ENCODE results near the gene MPL.
A peak's percentile ranks its signal among the peaks of the same experiment; 100 is the strongest.
"Not testable (repeated sequence)": the region's sequence is repeated elsewhere in the genome, so short reads cannot be mapped to it uniquely, and the experiment has no call there.

The MPL gene

DNA sequence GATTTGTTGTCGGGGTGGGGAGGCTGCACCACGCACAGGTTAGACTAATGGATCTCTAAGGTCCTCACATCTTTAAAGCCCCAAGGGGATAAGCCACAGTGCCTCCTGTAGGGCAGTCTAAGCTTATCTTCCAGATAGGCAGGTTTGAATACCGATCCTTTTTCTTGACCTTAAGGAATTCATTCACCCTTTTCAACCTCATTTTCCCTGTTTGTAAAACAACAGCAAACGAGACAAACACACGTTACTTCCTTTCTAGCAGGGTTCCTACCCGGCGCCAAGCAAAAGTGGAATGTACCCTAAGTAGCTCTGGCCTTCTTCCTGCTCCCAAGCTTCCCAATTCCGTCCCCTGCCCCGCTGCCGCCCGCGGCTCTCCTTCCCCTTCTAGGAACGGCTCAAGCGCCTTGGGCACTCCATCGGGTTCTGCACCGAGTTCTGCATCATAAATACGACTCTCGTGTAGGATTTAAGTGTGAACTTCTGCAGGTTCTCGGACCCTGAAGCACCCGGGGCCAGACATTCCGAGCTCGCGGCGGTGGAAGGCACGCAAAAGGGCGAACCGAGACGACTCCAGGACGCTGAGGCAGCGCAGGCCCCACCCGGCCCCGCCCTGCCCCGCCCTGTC is 20.6 kb downstream of the MPL start:
- DNase-seq = no peak

- peak; percentile 99 for DNase-seq
These were observed 21.4 kb downstream of the MPL start, which contains the start of gene CDC20 for GRCh38 chr1:43358746-43359693. TSS of gene CDC20 (plus strand) at chr1:43358981. CDS start at chr1:43359216, 235 bp downstream.

- no peak for DNase-seq
These were observed 22.1 kb downstream of the MPL start for GRCh38 chr1:43359696-43360095.

DNA sequence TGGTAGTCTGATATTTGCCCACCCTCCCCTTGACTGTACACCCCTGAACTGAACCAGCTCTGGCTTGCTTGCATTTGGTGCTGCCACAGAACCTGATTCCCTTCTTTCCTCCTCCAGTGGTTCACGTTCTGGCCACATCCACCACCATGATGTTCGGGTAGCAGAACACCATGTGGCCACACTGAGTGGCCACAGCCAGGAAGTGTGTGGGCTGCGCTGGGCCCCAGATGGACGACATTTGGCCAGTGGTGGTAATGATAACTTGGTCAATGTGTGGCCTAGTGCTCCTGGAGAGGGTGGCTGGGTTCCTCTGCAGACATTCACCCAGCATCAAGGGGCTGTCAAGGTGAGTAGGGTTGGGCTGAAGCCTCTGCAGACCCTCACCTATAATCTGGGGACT is 23.0 kb downstream of the MPL start:
- DNase-seq = no peak

DNA sequence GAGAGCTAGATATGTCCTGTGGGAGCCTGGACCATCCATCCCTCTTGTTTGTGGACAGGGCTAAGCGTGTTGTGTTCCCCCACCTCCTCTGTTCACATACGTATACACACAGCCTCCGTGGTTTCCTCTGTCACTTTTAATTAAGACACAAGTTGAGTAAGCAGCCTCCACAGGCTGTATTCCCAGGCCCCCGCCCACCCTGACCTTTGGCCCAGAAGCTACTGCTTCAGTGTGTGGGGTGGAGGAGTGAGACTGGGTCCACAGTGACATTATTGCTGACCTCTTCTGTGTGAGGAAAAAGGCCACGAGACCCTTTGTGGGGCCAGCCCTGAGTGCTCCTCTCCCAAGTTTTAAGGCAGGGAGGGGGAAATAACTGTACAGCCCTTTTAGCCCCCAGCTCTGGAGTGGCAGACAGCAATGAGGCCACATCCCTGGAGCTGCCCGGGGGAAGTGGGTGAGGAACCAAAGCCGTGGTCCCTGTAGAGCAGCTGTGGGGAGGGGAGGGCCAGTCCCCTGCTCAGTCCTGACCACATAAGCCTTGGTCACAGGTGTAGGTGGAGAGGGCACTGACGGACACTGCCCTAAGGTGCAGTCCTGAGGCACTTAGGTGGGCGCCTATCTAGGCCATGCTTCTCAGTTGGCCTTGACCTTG is 25.8 kb downstream of the MPL start:
- DNase-seq = no peak

- no peak for DNase-seq
These were observed 26.4 kb downstream of the MPL start for GRCh38 chr1:43363935-43364525.

DNA sequence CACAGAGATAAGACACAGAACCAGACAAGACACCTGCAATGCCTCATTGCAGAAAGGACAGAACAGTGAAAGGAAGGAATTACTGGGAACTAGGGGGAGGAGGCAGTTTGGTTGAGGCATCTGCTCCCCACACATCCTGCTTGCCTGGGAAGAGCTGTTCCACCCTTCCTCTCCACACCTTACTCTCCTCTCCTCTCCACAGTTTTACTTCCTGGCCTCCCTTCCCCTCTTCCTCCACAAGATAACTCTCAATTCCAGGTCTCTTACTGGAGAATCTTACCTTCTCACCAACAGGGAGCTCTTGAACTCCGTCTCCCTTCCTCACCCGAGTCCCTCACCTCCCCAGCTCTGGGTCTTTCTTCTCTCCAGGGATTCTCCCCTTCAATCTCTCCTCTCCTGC is 28.1 kb downstream of the MPL start:
- DNase-seq = no peak

DNA sequence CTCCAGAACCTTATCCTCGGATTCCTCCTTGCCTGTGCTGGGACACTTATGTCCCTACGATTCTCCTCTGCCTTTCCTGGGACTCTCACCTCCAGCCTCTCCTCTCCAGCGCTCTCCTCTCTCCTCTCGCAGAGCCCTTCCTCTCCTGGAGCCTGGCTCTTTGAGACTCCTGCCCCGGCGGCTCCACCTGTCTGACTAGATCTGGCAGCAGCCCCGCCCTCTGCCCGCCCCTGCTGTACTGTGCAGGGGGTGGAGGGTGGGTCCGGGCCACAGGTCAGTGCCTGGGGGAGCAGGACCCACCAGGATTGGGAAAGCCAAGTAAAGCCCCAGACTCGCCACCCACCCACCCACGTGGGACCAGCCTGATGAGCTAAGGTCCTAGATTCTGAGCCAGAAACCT is 28.6 kb downstream of the MPL start:
- DNase-seq = no peak

- DNase-seq = no peak
These were observed 29.0 kb downstream of the MPL start for GRCh38 chr1:43366601-43367025.

DNA sequence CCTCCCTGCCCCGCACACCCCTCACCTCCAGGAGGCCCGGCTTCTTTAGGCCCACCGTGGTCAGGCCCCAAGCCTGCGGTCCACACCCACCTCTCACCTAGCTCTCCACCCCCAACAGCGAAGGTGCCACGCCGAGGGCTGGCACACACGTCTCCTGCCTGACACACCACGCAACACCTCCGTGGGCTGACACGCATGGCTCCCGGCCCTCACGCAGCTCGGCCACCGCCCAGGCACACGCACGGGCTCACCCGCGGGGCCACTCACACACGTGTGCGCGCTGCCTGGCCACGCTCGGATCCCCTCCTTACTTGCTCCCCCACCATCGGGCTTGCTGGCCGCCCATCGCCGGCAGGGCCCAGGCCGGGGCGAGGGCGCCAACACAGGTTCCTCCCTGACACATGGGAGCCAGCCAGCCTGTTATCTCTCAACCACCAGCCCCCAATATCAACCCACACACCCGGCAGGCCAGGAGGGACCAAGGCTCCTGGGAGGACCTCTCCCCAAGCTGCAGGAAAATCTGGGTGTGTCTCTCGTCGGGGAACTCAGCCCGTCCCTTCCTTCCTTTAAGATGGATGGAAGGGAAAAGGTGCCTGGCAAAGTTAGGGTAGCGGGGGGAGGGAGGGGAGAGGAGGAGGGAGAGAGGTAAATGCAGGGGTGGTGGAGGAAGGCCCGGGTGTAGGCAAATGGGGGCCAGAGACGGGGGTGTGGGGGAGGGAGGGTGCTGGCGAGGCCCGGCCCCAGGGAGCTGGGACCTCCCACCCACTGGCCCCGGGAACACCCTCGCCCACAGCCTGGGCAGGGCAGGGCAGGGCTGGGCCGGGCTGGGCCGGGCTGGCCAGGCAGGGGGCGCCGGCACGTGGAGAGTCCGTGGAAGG is 29.6 kb downstream of the MPL start:
- peak; percentile 44 for DNase-seq

DNA sequence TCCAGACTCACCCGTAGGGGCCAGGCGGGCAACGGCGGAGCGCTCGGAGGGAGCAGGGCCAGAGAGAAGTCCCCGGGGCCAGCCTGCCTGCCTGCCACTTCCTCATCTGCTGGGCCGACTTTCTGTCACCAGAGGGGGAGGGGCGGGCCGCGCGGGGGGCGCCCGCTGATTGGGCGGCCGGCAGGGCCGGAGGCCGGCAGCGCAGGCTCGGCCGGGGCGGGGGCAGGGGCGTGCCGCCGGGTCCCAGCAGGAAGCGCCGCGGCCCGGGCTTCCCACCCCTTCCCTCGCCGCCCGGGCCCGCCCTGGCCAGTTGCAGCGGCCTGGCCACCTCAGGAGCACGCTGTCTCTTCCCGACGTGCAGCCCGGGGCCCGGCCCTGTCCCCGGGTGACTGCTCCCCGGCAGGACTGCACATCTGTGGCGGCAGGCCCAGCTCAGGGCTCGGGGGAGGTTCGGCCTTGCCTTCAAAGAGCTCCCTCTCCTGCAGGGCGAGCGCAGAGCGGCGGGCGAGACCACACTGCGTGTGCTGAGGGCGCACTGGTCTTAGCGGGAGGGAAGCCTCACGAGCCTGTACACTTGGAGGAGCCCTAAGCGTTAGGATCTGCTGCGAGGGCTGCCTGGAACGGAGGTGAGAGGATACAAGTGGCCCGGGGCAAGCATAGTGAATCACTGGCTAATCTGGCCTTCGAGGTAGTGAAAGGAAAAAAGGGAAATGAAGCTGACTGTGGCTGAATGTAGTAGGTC is 30.5 kb downstream of the MPL start, which contains the start of gene ELOVL1:
Gene ELOVL1 (minus strand): TSS at position 108 of the 742 bp plus-strand sequence. CDS start 2,402 bp downstream, outside the sequence.
- peak; percentile 93 for DNase-seq

- DNase-seq = no peak
These were observed 31.0 kb downstream of the MPL start for GRCh38 chr1:43368646-43369020.

- DNase-seq = not testable (repeated sequence)
These were observed 32.2 kb downstream of the MPL start for GRCh38 chr1:43369779-43370178.

GRCh38 chr1:43370564-43370963 is 32.9 kb downstream of the MPL start:
- DNase-seq = no peak

DNA sequence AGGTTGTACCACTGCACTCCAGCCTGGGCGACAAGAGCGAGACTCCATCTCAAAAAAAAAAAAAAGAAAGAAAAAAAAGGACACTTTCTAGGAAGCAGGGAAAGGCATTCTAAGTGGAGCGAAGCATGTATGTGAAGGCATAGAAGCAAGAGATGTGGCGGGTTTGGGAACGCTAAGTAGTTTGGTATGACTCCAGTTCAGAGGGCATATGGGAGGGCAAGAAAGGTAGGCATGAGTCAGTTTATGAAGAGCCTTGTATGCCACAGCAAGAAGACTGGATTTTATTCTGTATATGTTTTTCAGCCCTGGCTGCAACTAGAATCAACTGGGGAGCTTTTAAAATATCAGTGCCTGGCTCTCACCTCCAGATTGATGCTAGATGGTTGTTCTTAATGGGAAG is 34.6 kb downstream of the MPL start:
- no peak for DNase-seq

GRCh38 chr1:43373066-43373940 is 35.7 kb downstream of the MPL start:
- no peak for DNase-seq

DNA sequence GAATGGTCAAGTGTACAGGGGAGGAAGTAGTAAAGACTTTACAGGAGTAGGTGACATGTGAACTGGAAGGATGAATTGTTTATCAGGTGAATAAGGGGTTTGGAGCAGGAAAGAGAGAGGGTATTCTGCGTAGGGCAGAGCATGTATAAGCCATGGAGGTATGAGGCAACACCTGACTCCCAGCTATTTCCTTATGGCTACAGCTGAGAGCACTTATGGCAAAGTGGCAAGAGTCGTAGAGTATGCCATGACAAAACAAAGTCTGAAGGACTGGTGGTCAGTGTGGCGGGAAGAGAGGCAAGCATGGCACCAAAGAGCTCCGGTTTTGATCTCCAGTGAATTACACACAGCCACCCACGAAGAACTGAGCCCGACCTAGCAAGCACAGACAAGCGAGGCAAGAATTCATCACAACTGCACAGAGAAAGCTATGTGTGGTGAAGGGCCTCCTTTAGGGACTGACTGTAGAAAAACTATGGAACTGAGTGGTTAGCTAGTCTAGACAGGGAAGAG is 39.2 kb downstream of the MPL start:
- DNase-seq = no peak

DNA sequence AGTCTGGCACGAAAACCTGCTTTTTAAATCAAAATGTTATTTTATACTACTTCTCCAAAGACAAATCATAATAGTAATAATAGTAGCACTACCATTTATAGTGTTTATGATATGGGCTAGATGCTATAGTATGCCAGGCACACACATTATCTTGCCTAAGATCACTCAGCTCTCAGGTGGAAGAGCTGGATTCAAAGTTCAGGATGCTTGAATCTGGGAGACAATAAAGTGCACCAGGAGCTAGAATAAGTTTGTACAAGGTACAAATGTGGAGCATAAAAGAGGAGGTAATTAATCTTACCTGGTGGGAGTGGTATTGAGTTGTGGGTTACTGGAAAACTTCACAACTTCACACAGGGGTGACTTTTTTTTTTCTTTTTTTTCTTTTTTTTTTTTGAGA is 40.2 kb downstream of the MPL start:
- no peak for DNase-seq

DNA sequence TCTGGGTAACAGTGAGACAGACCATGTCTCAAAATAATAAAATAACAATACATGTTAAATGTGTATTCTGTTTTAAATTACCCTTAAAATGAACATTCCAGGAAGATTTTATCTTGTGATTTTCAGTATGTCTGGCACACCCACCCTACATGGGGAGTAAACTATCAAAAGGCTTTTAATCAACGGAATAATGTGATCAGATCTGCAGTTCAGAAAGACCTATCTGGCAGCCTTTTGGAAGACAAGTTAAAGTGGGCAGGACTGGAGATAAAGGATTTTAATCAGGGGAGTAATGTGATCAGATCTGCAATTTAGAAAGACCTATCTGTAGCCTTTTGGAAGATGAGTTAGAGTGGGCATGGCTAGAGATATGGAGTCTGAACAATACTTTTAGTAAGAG is 41.9 kb downstream of the MPL start:
- DNase-seq = no peak

DNA sequence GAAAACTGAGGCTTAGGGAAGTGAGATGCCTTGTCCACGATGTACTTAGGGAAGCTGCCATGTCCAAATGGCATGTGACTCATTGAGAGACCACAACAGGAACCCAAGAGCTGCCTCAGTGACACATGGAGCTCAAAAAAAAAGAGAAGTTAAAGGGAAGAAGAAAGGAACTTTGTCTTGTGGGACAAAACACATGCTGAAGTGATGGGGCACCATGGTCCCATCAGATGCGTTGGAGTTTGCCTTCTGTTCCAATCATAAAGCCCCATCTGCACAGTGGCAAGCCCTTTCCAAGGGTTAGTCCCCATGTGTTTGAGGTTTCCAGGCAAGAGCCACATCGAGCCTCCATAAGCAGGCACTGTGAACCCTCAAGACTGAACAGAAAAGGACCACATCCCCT is 44.0 kb downstream of the MPL start:
- DNase-seq = no peak

All from femur (tissue), 1 donor.